ENCODE measurements around the gene C11orf21.
"Not testable (repeated sequence)": the region's sequence is repeated elsewhere in the genome, so short reads cannot be mapped to it uniquely, and the experiment has no call there.

C11orf21 gene

DNA sequence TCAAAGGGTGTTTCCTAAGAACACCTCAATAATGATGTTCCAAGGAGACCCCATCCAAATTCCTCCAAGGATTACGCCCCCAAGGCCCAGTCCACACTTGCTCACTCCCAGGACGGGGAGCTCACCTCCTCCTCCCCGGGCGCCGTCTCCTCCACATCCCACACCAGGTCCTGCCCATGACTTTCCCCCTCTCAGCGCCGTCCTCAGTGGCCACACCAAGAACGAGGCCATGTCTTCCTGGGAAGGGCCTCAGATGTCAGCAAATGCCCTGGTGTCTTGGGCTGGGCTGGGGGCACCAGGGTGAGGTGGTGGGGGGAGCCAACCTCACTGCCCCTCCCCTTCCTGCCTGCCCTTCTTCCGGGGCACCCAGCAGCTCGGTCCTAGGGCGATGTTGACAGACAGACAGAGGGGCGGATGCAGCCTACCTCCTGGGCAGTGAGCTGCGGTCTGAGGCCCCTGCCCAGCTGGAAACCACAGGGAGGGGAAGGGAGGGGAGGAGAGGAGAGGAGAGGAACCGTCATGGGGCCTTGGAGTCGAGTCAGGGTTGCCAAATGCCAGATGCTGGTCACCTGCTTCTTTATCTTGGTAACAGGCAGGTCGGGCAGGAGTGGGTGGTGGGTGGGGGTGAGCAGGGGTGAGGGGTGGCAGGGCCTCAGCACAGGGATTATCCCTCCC lies at the start of gene C11orf21, which contains the start of gene TSPAN32:
TSS of gene C11orf21 (minus strand) at position 288 of the 675 bp plus-strand sequence. CDS start at position 178, 110 bp downstream.
TSS of gene TSPAN32 (plus strand) at position 383 of the 675 bp plus-strand sequence. CDS start at position 520, 137 bp downstream.
- DNase-seq (ENCODE audit: low read depth, low spot score): no peak

DNA sequence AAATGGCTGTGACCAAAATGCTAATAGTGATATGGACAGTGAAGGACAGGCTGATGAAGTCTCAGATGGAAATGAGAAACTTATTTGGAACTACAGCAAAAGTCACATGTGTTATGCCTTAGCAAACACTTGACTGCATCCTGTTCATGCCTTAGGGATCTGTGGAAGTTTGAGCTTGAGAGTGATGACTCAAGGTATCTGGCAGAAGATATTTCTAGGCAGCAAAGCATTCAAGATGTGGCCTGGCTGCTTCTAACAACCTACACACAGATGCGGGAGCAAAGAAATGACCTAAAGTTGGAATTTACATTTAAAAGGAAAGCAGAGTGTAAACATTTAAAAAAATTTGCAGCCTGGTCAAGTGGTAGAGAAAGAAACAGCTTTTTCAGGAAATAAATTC lies 47.3 kb upstream of the C11orf21 start:
- DNase-seq (ENCODE audit: low read depth, low spot score): no peak

GRCh38 chr11:2347308-2347830 lies 45.7 kb upstream of the C11orf21 start:
- DNase-seq (ENCODE audit: low read depth, low spot score): no peak

DNA sequence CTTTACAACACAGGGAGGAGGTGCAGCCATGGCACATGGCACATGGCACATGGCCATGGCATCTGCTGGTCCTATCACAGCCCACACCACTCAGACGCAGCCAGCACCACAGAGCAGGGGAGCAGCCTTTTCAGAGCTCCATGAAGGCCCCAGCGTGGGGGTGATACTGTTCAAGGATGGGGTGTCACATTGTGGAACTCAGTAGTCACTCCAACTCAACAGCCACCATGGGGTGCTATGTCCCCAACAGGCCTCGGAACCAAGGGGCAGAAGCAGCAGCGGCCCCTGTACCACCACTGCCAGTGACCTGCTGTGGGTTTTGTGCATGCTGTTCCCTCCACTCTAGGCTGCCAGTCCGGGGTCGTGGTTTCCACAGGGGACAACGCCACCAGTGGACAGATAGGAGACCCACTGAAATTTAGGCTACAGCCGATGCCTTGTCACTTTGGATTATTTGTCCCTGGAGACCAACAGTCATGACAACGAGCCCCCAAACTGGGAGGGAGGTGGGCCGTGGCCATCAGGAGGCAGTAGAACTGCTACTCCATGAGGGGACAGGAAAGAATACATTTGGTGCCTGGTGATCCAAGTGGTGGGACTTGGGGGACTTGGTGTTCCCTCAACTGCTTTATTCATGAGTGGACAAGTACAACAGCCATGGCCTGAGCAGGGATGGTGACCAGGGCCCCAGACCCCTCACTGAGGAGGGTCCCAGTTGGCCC lies 45.0 kb upstream of the C11orf21 start:
- no peak for DNase-seq (ENCODE audit: low read depth, low spot score)

- DNase-seq (ENCODE audit: low read depth, low spot score): no peak
Measured at GRCh38 chr11:2346014-2346413, 44.3 kb upstream of the C11orf21 start.

DNA sequence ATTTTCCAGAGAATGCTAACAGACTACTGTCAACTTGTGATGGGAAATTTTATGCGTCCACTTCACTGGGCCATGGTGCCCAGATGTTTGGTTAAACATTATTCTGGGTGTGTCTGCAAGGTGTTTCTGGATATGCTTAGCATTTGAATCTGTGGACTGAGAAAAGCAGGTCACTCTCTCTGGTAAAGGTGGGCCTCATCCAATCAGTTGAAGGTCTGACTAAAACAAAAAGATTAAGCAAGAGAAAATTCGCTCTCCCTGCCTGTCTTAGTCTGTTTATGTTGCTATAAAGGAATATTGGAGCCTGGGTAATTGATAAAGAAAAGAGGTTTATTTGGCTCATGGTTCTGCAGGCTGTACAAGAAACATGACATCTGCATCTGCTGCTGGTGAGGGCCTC lies 43.3 kb upstream of the C11orf21 start:
- DNase-seq (ENCODE audit: low read depth, low spot score): no peak

DNA sequence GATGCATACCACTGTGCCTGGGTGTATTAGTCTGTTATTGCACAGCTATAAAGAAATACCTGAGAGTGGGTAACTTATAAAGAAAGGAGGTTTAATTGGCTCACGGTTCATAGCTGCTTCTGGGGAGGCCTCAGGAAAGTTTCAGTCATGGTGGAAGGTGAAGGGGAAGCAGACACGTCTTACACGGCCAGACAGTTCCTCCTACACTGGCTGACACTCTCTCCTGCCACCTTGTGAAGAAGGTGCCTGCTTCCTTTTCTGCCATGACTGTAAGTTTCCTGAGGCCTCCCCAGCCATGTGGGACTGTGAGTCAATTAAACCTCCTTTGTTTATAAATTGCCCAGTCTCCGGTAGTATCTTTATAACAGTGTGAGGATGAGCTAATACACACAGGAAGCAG lies 41.8 kb upstream of the C11orf21 start:
- DNase-seq (ENCODE audit: low read depth, low spot score): no peak

DNA sequence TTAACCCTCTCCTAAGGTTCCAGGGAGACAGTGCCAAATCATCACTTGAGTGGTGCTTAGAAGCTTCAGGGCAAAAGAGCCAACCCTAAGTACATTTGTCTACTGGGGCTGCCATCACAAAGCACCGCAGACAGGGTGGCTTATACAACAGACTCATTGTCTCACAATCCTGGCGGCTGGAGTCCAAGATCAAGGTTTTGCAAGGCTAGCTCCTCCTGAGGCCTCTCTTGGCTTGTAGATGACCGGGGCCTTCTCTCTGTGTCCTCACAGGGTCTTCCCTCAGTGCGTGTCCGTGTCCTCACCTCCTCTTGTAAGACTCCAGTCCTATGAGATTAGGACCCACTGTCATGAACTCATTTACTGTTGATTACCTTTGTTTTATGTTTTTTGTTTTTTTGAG lies 41.3 kb upstream of the C11orf21 start:
- DNase-seq (ENCODE audit: low read depth, low spot score): no peak

GRCh38 chr11:2342557-2342956 lies 40.8 kb upstream of the C11orf21 start:
- no peak for DNase-seq (ENCODE audit: low read depth, low spot score)

- not testable (repeated sequence) for DNase-seq (ENCODE audit: low read depth, low spot score)
Measured at GRCh38 chr11:2338760-2339159, 37.0 kb upstream of the C11orf21 start.

DNA sequence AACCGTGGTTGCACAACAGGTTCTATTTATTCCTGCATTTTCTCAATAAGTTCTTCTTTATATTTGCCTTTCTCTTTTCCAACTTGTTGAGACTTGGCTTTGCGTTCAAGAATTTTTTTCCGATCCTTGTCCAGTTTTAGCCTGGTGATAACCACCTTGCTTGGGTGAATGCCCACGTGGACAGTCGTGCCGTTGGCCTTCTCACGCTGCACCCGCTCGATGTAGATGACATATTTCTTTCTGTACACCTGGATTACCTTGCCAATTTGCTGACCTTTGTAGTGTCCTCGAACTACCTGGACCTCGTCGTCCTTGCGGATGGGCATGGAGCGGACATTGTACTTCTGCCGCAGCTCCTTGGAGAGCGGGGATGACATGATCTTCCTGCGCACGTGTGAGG lies 33.6 kb upstream of the C11orf21 start:
- DNase-seq (ENCODE audit: low read depth, low spot score): not testable (repeated sequence)

DNA sequence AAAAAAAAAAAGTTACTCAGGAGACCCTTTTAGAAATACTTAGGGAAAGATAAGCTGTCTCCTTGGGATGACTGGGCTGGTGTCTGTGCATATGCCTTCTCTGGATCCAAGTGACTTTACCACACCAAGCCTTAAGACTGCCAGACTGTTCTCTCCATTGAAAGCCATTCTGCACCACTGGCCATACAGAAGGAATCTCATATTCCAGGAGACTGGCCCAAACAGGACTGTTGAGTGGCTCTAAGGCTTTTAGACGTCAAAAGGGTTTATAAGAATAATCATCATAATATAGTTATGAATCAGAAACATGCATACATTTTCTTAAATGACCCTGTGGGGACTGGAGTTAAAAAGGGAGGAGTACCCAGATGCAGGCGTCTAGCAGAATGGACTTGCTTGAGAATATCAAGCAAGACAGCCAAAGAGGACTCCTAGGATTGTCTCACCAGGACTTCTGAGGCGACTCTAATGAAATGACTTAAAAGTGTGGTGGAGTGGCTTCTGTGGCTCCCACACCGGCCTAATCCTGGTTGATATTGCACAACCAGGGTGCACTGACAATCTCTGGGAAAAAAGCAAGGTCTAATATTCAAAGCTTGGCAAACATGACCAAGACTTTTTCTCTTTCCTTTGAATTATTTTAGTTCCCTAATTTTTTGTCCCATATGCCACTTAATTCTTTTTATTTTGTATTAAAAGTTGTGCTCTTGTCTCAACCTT lies 31.9 kb upstream of the C11orf21 start:
- not testable (repeated sequence) for DNase-seq (ENCODE audit: low read depth, low spot score)

DNA sequence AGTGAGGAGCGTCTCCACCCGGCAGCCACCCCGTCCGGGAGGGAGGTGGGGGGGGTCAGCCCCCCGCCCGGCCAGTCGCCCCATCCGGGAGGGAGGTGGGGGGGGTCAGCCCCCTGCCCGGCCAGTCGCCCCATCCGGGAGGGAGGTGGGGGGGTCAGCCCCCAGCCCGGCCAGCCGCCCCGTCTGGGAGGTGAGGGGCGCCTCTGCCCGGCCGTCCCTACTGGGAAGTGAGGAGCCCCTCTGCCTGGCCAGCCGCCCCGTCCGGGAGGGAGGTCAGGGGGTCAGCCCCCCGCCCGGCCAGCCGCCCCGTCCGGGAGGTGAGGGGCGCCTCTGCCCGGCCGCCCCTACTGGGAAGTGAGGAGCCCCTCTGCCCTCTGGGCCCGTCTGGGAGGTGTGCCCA lies 30.9 kb upstream of the C11orf21 start:
- DNase-seq (ENCODE audit: low read depth, low spot score): not testable (repeated sequence)

DNA sequence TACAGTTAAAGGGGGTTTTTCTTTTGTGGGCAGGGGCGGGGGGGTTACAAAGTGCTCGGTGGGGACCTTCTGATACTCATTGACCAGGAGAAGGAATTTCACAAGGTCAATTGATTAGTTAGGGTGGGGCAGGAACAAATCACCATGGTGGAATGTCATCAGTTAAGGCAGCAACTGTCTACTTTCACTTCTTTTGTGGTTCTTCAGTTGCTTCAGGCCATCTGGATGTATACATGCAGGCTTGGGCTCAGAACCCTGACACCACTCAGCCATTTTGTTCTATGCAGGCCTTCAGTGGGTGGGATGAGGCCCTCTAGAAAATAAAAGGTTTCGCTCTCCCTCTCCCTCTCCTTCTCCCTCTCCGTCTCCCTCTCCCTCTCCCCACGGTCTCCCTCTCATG lies 29.7 kb upstream of the C11orf21 start:
- DNase-seq (ENCODE audit: low read depth, low spot score): no peak

DNA sequence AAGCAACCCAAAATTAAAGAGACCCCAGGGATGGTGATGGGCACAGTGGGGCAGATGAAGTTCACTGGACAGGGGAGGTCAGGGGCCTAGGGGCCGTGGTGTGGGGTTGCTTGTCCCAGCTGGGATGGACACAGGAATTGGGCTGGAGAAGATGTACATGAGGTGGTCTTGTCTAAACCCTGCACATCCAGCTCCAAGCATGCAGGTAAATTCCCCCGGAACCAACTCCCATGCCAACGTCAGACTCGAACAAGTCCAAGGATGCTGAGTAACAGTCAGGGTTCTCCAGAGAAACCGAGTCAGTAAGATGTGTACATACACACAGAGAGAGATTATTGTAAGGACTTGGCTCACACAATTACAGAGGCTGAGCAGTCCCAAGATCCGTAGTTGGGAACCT lies 29.0 kb upstream of the C11orf21 start:
- no peak for DNase-seq (ENCODE audit: low read depth, low spot score)

GRCh38 chr11:2329551-2329950 lies 27.8 kb upstream of the C11orf21 start:
- no peak for DNase-seq (ENCODE audit: low read depth, low spot score)

- no peak for DNase-seq (ENCODE audit: low read depth, low spot score)
Measured at GRCh38 chr11:2328656-2329354, 27.1 kb upstream of the C11orf21 start.

DNA sequence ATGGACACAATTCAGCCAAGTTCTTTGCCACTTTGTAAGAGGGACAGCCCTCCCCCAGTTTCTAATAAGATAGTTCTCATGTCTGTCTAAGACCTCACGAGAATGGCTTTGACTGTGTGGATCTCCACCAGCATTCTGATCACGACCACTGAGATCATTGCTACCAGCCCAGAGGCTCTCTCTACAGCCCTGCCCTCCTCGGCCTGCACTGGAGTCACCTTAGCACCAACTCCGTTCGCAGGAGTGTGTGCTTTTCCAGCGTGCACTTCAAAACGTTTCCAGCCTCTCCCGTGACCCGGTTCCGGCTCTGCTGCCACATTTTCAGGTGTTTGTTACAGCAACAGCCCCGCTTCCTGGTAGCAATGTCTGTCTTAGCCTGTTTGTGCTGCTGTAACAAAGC lies 26.3 kb upstream of the C11orf21 start:
- no peak for DNase-seq (ENCODE audit: low read depth, low spot score)

- no peak for DNase-seq (ENCODE audit: low read depth, low spot score)
Measured at GRCh38 chr11:2327032-2327431, 25.3 kb upstream of the C11orf21 start.

GRCh38 chr11:2325719-2326118 lies 24.0 kb upstream of the C11orf21 start:
- DNase-seq (ENCODE audit: low read depth, low spot score): no peak

GRCh38 chr11:2325123-2325522 lies 23.4 kb upstream of the C11orf21 start:
- no peak for DNase-seq (ENCODE audit: low read depth, low spot score)

DNA sequence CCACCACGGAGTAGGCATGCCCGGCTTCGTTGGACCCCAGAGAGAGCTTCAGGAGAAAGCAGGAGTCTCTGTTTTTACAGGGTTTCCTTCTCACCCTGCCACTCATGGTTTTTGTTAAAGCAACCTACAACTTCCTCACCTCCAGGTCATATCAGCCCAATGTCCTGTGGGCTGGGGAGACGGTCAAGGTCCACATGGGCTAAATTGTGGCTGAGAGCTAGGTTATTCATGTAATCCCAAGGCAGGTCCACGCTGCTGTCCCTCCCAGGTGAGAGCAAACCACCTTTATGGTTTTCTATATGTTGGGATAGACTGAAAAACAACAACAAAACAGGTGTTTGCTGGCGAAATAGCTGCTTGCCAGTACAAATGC lies 19.6 kb upstream of the C11orf21 start:
- DNase-seq (ENCODE audit: low read depth, low spot score): no peak

All from brain pericyte (primary cell).